ENCODE measurements around the gene NCK2.
A peak's percentile ranks its signal among the peaks of the same experiment; 100 is the strongest.

Gene NCK2

DNA sequence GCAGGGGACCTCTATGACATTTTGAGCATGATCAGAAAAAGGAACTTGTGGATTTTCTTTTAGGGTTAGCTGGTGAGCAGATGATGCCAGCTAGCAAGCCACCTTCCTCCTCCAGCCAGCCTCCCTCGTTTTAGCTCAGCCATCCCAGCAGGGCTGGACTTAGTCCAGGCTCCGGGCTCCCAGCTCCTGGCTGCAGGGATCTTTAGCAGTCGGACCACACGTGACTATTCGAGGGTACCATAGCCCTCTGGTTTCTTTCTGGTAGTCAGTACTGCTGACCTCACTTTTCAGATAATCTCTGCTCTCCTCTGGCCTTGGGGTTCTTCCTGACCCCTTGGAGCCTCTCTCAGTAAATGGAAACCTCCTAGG lies 31.8 kb downstream of the NCK2 start:
- Histone ChIP-seq H3K23ac (ENCODE audit: low read length in 2 of 2) (no peak overlapping the region), H3K4ac (ENCODE audit: low read depth in 1 of 2, low read length in 2 of 2) (no peak overlapping the region), H3K27ac (ENCODE audit: low read length, poor library complexity, severe bottlenecking) (no peak overlapping the region), H3K18ac (ENCODE audit: low read depth in 1 of 2, low read length in 2 of 2) (no peak overlapping the region), H3K36me3 (ENCODE audit: control insufficient read depth in 1 of 2, insufficient read depth in 2 of 2, low read depth in 1 of 2, low read length in 2 of 2) (peaks cover 0 to 13% of the 10 kb centered on the region in 2 experiments), H2BK120ac (ENCODE audit: low read depth, low read length) (no peak overlapping the region), H3K9me3 (ENCODE audit: control insufficient read depth, low read length) (no peaks in the 10 kb centered on the region), H4K91ac (ENCODE audit: low read length) (no peak overlapping the region), H3K9ac (ENCODE audit: low read length) (no peak overlapping the region), H2AFZ (ENCODE audit: low read depth, low read length) (no peak overlapping the region), H2BK12ac (ENCODE audit: low read length in 2 of 2) (no peak overlapping the region), H3K4me3 (ENCODE audit: insufficient read depth in 1 of 2, low read depth in 1 of 2, low read length in 2 of 2) (no peak overlapping the region), H3K27me3 (ENCODE audit: control insufficient read depth in 1 of 2, insufficient read depth in 1 of 2, low read length in 2 of 2) (no peaks in the 10 kb centered on the region), H3K4me1 (ENCODE audit: control insufficient read depth, insufficient read depth, low read depth, low read length) (peaks cover 27% of the 10 kb centered on the region), H2BK15ac (ENCODE audit: low read depth, poor library complexity, severe bottlenecking) (peak overlapping the region; percentile 77), H4K8ac (ENCODE audit: low read length) (no peak overlapping the region), H3K4me2 (ENCODE audit: low read length, poor library complexity, severe bottlenecking) (no peak overlapping the region), H2AK5ac (ENCODE audit: low read length, severe bottlenecking) (no peak overlapping the region), H3K79me1 (replicated peaks; ENCODE audit: low read length, poor library complexity, severe bottlenecking) (peaks cover 41% of the 10 kb centered on the region), H2BK5ac (ENCODE audit: low read depth, low read length, poor library complexity, severe bottlenecking) (no peak overlapping the region), H3K14ac (ENCODE audit: low read length in 2 of 2) (no peak overlapping the region)
- WGBS = 98% methylated on average over 5 of the region's 5 CpGs
- DNase-seq = no peak

DNA sequence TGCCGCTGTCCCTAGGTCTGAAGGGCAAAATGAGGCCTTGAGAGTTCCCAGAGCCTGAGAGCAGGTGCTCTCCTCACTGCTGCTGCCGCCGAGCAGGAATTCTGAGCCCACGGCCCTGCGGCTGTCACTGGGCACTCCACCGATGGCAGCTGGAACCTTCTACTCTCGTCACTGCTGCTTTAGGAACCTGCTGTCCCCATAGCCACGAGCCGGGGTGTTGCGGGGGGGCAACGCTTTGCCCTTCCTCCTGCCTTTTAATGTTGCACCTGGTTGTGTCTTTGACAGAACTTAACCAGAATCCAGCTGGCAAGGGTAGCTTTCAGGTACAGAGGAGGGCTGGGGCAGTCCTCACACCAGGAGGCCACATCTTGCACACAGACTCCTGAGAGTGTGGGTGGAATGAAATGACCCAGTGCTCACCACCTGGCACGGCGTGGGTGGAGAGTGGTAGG lies 32.3 kb downstream of the NCK2 start:
- peaks cover 42% of the 10 kb centered on the region for H3K79me1 ChIP-seq (replicated peaks; ENCODE audit: low read length, poor library complexity, severe bottlenecking)
- H3K36me3 ChIP-seq (ENCODE audit: control insufficient read depth in 1 of 2, insufficient read depth in 2 of 2, low read depth in 1 of 2, low read length in 2 of 2) = peaks cover 0 to 13% of the 10 kb centered on the region in 2 experiments
- no peak overlapping the region for H2BK120ac ChIP-seq (ENCODE audit: low read depth, low read length)
- H3K4me3 ChIP-seq (ENCODE audit: insufficient read depth in 1 of 2, low read depth in 1 of 2, low read length in 2 of 2) = no peak overlapping the region
- H3K9ac ChIP-seq (ENCODE audit: low read length) = no peak overlapping the region
- 98% methylated on average over 11 of the region's 13 CpGs for WGBS
- no peaks in the 10 kb centered on the region for H3K27me3 ChIP-seq (ENCODE audit: control insufficient read depth in 1 of 2, insufficient read depth in 1 of 2, low read length in 2 of 2)
- H2BK15ac ChIP-seq (ENCODE audit: low read depth, poor library complexity, severe bottlenecking) = no peak overlapping the region
- no peak overlapping the region for H3K27ac ChIP-seq (ENCODE audit: low read length, poor library complexity, severe bottlenecking)
- no peak overlapping the region for H3K14ac ChIP-seq (ENCODE audit: low read length in 2 of 2)
- H3K9me3 ChIP-seq (ENCODE audit: control insufficient read depth, low read length) = no peaks in the 10 kb centered on the region
- H2AFZ ChIP-seq (ENCODE audit: low read depth, low read length) = no peak overlapping the region
- H3K23ac ChIP-seq (ENCODE audit: low read length in 2 of 2) = no peak overlapping the region
- H2BK12ac ChIP-seq (ENCODE audit: low read length in 2 of 2) = no peak overlapping the region
- DNase-seq = no peak
- no peak overlapping the region for H2AK5ac ChIP-seq (ENCODE audit: low read length, severe bottlenecking)
- no peak overlapping the region for H2BK5ac ChIP-seq (ENCODE audit: low read depth, low read length, poor library complexity, severe bottlenecking)
- H4K8ac ChIP-seq (ENCODE audit: low read length) = no peak overlapping the region
- H4K91ac ChIP-seq (ENCODE audit: low read length) = no peak overlapping the region
- no peak overlapping the region for H3K4me2 ChIP-seq (ENCODE audit: low read length, poor library complexity, severe bottlenecking)
- no peak overlapping the region for H3K4ac ChIP-seq (ENCODE audit: low read depth in 1 of 2, low read length in 2 of 2)
- peaks cover 24% of the 10 kb centered on the region for H3K4me1 ChIP-seq (ENCODE audit: control insufficient read depth, insufficient read depth, low read depth, low read length)
- H3K18ac ChIP-seq (ENCODE audit: low read depth in 1 of 2, low read length in 2 of 2) = no peak overlapping the region

DNA sequence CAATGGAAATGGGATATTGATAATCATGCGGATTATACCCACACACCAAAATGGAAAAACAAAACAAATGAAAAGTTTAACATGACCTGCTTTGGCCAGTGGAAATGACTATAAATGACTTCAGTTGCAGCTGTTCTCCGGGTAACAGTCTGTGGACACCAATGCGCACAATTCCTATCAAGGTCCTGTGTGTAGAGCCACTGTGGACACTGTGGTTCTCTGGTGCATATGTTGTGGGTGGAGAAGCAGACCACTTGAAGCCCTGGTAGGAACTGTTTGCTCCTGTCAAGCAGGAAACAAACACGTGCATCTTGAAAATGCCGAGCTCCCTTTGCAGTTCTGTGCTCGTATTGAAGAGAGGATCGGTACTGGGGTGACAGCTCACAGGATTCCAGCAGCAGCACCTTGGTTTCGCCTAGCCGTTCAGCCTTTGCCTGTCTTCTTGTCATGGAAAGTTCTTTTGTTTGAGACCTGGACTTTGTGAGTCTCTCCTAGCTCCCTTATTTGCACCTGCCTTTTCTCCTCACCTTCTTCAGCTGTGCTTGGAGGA lies 32.9 kb downstream of the NCK2 start:
- no peak overlapping the region for H3K4ac ChIP-seq (ENCODE audit: low read depth in 1 of 2, low read length in 2 of 2)
- H3K79me1 ChIP-seq (replicated peaks; ENCODE audit: low read length, poor library complexity, severe bottlenecking) = peaks cover 45% of the 10 kb centered on the region
- H2AFZ ChIP-seq (ENCODE audit: low read depth, low read length) = no peak overlapping the region
- H3K23ac ChIP-seq (ENCODE audit: low read length in 2 of 2) = no peak overlapping the region
- no peak overlapping the region for H2BK5ac ChIP-seq (ENCODE audit: low read depth, low read length, poor library complexity, severe bottlenecking)
- H2BK12ac ChIP-seq (ENCODE audit: low read length in 2 of 2) = no peak overlapping the region
- H4K8ac ChIP-seq (ENCODE audit: low read length) = no peak overlapping the region
- H3K4me1 ChIP-seq (ENCODE audit: control insufficient read depth, insufficient read depth, low read depth, low read length) = peaks cover 20% of the 10 kb centered on the region
- no peaks in the 10 kb centered on the region for H3K27me3 ChIP-seq (ENCODE audit: control insufficient read depth in 1 of 2, insufficient read depth in 1 of 2, low read length in 2 of 2)
- no peak overlapping the region for H3K27ac ChIP-seq (ENCODE audit: low read length, poor library complexity, severe bottlenecking)
- no peak overlapping the region for H3K18ac ChIP-seq (ENCODE audit: low read depth in 1 of 2, low read length in 2 of 2)
- H2BK15ac ChIP-seq (ENCODE audit: low read depth, poor library complexity, severe bottlenecking) = no peak overlapping the region
- no peaks in the 10 kb centered on the region for H3K9me3 ChIP-seq (ENCODE audit: control insufficient read depth, low read length)
- no peak overlapping the region for H2AK5ac ChIP-seq (ENCODE audit: low read length, severe bottlenecking)
- 90% methylated on average over 8 of the region's 9 CpGs for WGBS
- H2BK120ac ChIP-seq (ENCODE audit: low read depth, low read length) = no peak overlapping the region
- H3K14ac ChIP-seq (ENCODE audit: low read length in 2 of 2) = no peak overlapping the region
- no peak overlapping the region for H3K4me2 ChIP-seq (ENCODE audit: low read length, poor library complexity, severe bottlenecking)
- no peak overlapping the region for H3K4me3 ChIP-seq (ENCODE audit: insufficient read depth in 1 of 2, low read depth in 1 of 2, low read length in 2 of 2)
- no peak overlapping the region for H3K9ac ChIP-seq (ENCODE audit: low read length)
- no peak for DNase-seq
- H4K91ac ChIP-seq (ENCODE audit: low read length) = no peak overlapping the region
- H3K36me3 ChIP-seq (ENCODE audit: control insufficient read depth in 1 of 2, insufficient read depth in 2 of 2, low read depth in 1 of 2, low read length in 2 of 2) = peaks cover 0 to 13% of the 10 kb centered on the region in 2 experiments

DNA sequence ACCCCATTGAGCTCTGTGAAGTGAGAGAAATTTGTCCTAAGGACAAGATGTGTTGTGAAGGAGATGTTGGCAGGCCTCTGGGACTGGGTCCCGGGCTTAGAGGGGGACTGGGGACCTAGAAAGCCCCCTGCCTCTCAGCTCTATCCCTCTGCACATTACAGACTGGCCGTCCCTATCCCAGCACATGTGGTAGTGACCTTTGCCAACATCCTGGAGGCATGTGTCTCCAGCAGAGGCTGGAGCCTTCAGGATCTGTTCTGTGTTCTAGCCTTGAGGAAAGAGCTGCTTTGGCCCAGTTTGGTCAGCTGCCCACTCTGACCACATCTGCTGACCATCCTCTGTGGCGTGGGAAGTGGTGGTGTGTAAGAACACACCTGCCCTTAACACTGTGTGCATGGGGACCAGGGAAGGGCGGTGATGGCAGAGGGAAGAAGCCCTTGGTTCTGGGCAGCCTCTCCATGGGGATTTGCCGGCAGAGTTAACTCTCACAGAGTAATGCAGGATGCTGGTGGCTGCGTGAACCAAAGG lies 33.4 kb downstream of the NCK2 start:
- Histone ChIP-seq H3K4me2 (ENCODE audit: low read length, poor library complexity, severe bottlenecking) (no peak overlapping the region), H2BK15ac (ENCODE audit: low read depth, poor library complexity, severe bottlenecking) (no peak overlapping the region), H2AFZ (ENCODE audit: low read depth, low read length) (no peak overlapping the region), H3K9me3 (ENCODE audit: control insufficient read depth, low read length) (no peaks in the 10 kb centered on the region), H3K9ac (ENCODE audit: low read length) (no peak overlapping the region), H3K36me3 (ENCODE audit: control insufficient read depth in 1 of 2, insufficient read depth in 2 of 2, low read depth in 1 of 2, low read length in 2 of 2) (peaks cover 0 to 13% of the 10 kb centered on the region in 2 experiments), H3K4ac (ENCODE audit: low read depth in 1 of 2, low read length in 2 of 2) (no peak overlapping the region), H3K23ac (ENCODE audit: low read length in 2 of 2) (no peak overlapping the region), H2BK5ac (ENCODE audit: low read depth, low read length, poor library complexity, severe bottlenecking) (no peak overlapping the region), H2BK12ac (ENCODE audit: low read length in 2 of 2) (no peak overlapping the region), H4K8ac (ENCODE audit: low read length) (no peak overlapping the region), H3K4me3 (ENCODE audit: insufficient read depth in 1 of 2, low read depth in 1 of 2, low read length in 2 of 2) (no peak overlapping the region), H3K27me3 (ENCODE audit: control insufficient read depth in 1 of 2, insufficient read depth in 1 of 2, low read length in 2 of 2) (no peaks in the 10 kb centered on the region), H2AK5ac (ENCODE audit: low read length, severe bottlenecking) (no peak overlapping the region), H3K4me1 (ENCODE audit: control insufficient read depth, insufficient read depth, low read depth, low read length) (peaks cover 19% of the 10 kb centered on the region), H3K27ac (ENCODE audit: low read length, poor library complexity, severe bottlenecking) (no peak overlapping the region), H3K14ac (ENCODE audit: low read length in 2 of 2) (peak overlapping the region in 1 of 2 experiments; percentile 12), H3K18ac (ENCODE audit: low read depth in 1 of 2, low read length in 2 of 2) (peak overlapping the region in 1 of 2 experiments; percentile 61), H2BK120ac (ENCODE audit: low read depth, low read length) (no peak overlapping the region), H3K79me1 (replicated peaks; ENCODE audit: low read length, poor library complexity, severe bottlenecking) (peaks cover 51% of the 10 kb centered on the region), H4K91ac (ENCODE audit: low read length) (no peak overlapping the region)
- no peak for DNase-seq
- WGBS = 95% methylated on average over 6 of the region's 6 CpGs

Measured in mesenchymal stem cell (in vitro differentiated cells and primary cell).